Activated T-cell treated with anti-CD3 and anti-CD28 coated beads for 24 hours (primary cell): ENCODE data around the gene ATP2B1.

Source experiments
- DNase-seq: peaks from one replicate; pipeline ENCODE4 v3.0.0-alpha.2; 2020; ENCODE audit warnings: low read depth

Gene ATP2B1

DNA sequence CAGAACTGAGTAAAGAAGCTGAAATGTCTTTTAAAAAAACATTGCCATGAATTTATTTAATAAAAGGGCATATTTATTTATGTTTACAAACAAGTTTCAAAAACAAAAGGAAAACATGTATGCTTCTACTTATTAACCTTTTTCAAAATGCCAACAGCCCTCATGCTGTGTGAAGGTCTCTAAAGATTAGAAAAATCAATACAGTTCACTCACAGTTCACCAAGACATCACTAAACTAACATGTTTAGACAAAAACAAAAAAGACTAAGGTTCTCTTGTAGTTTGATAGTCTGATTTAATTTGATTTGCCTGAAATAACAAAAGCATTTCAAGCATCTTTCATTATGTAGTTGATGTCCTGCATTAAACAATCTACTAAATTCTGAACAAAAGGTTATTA lies 118.9 kb downstream of the ATP2B1 start:
- DNase-seq, result no peak

DNA sequence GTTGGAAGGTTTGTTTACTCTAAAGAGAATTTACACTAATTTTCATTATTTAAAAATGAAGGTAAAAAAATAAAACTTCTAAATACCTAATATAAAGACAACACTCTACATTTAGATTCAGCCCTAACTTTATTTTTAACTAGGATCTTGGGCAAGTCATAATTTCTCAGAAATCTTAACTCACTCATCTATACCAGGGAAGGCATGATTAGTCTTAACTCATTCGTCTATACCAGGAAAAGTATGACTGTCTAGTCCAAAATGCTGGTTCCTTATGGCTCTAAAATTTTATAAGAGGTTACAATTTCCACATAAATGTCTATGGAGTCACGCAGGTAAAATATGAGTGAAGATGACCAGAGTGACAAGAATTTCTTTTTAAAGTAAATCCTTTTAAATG lies 130.1 kb downstream of the ATP2B1 start:
- no peak for DNase-seq

DNA sequence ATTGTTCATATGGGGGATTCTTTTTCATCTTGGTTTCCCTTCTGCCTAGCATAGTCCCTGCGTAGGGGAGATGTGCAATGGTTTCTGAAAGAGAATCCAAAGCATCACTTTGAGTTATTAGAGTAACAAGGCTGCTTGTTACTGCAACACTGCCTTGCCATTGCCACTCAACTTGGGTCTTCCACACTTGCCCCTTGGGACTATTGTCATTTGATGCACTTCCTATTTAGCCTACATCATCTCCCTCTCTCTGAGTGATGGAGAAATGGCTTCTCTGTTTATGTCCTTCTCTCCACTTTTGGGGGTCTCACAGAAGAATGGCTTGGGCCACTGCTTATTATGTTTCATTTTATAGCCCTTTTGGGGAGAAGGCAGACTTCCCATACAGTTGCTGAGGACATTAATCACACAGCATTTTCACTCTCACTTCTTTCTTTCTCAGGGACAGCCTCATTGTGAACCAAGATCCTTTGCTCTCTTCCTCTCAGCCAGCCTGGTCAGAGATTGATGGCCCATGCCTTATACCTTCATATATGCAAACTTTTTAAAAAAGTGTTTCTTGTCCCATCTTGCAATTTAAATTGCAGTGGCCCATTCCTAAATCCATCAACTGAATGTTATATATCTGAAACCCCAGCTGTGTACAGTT lies 131.9 kb downstream of the ATP2B1 start:
- no peak for DNase-seq

GRCh38 chr12:89575374-89575773 lies 133.3 kb downstream of the ATP2B1 start:
- DNase-seq, result no peak

DNA sequence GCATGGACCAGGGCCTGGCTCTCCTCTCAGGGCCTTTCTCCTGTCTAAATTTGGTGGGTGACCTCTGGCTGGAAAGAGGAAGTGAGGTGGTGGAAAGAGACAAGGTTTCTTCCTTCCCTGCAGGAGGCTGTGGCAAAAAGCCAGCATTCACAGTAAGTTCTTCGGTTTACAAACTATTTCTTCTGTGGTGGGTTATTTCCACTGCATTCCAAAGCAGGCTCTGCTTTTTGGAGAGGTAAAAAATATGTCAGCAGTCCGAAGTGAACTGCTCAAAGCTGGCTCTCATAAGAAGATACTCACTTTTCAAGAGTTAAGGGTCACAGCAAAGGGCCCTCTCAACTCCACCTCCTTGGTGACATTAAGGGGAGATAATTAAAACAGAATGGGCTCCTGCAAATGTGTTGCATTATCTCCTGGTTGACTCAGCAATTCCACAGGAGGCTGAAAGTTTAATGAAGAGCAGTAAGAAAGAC lies 133.9 kb downstream of the ATP2B1 start:
- no peak for DNase-seq

GRCh38 chr12:89573051-89573810 lies 135.4 kb downstream of the ATP2B1 start:
- DNase-seq, result no peak

DNA sequence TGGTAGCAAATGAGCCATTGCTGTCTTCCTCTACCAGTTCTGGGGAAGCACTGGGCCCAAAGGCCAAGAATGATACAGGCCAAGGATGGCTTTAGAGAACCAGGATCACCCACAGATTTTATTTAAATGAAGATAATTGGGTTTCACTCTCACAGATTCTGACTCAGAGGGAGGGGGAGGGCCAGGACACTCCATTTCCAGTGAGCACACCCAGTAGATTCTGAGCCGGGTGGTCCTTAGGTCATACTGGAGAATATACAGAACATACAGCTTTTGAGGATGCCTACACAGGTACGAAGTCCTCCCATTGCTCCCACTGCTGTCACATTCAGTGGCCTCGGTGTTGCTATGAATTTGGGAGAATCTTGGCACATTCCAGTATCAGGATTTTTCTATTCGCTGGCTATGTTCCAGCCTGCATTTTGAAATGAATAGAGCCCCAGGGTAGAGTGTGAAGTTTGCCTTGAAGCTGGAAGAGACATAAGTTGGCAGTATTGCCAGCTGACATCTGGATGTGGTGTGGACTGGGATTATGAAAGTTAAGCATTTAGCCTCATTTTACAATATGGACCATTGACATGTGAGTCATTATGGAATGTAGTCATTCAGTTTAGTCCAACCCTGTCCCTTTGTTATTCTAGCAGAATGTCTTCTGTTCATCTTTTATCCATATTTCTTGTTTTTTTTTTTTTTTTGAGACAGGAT lies 137.0 kb downstream of the ATP2B1 start:
- no peak for DNase-seq

GRCh38 chr12:89568484-89568883 lies 140.2 kb downstream of the ATP2B1 start:
- no peak for DNase-seq

DNA sequence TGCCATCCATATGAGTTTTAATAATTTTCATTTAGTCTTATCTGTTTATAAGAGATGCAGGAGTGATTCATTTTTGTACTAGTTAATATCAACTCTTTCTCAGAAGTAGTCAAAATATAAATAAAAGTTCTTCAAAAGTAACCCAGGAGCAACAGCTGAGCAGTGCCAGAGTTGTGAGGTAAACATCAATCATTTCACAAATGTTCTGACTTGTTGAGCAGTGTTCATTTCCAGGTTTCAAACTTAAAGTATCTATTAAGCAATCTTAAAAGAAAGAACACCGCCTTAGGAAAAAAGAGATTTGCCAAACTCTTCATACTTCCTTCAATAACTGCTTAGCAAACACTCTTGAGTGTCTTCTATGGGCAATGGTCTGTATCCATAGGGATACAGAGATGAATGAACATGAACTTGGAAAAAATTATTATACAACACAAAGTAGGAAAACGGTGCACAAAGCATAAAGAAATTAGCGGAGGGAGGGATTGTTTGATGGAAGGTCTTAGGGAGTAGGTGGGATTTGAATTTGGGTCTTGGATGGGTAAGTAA lies 140.9 kb downstream of the ATP2B1 start:
- DNase-seq, result no peak

- no peak for DNase-seq
Measured at GRCh38 chr12:89566615-89567014, 142.0 kb downstream of the ATP2B1 start.

DNA sequence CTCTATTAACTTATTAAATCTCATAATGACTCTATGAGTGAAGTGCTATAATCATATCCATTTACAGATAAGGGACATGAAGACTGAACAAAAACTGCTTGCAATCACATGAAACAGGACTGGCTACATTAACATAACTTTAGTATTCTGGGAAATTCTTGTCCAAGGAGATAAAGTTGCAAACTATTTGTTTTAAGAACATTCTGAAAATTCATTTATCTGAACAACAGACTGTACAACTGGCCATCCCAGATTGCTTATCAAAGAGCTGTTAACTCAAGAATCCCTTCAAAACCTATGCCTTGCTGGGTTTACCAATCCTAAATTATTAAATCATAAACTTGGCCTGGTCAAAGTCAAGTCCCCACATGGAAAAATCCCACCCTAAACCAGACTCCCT lies 143.6 kb downstream of the ATP2B1 start:
- no peak for DNase-seq

- DNase-seq, result no peak
Measured at GRCh38 chr12:89559753-89560152, 148.9 kb downstream of the ATP2B1 start.

- DNase-seq, result no peak
Measured at GRCh38 chr12:89556976-89557375, 151.7 kb downstream of the ATP2B1 start.

- no peak for DNase-seq
Measured at GRCh38 chr12:89552376-89552775, 156.3 kb downstream of the ATP2B1 start.

DNA sequence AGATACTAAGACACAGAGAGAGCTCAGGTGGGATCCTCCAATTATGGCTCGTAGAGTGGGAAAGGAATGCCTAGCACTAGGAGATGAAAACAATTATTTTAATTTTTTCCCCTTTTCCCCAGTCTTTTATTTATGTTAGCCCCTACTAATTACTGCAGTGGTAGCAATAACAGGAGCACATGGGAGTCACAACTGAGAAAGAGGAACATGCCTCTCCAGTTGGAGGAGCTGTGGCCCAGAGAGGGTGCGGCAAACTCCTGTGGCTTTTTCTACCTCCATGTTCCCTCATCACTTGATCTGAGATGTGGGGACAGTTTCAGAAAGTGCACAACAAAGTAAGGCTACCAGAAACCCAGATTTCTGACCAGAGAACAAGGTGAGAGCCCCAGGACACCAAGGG lies 156.9 kb downstream of the ATP2B1 start:
- DNase-seq, result no peak

GRCh38 chr12:89547101-89547500 lies 161.5 kb downstream of the ATP2B1 start:
- DNase-seq, result no peak

- no peak for DNase-seq
Measured at GRCh38 chr12:89546151-89546550, 162.5 kb downstream of the ATP2B1 start.

DNA sequence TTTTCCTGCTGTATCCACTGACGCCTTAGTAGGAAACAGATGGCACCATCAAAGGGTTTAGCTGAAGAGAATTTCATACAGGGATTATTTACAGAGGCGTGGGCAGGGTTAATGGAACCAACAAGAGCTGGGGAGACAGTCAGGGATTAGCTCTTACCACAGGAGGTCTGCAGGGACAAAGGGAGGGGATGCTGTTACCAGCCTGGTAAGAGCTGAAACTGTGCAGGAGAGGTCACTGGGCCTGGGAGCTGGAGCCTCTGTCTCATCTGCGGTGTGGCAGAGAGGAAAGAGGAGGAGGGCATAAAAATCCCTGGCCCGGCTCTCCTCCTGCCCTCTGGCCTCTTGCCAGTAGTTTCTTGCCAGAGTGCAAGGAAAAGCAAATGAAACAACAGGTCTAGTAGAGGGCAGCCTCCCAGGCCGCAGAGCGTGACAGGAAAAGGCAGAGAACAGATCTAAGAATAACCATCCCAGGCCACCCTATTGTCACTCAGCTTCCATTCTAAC lies 163.9 kb downstream of the ATP2B1 start:
- no peak for DNase-seq

DNA sequence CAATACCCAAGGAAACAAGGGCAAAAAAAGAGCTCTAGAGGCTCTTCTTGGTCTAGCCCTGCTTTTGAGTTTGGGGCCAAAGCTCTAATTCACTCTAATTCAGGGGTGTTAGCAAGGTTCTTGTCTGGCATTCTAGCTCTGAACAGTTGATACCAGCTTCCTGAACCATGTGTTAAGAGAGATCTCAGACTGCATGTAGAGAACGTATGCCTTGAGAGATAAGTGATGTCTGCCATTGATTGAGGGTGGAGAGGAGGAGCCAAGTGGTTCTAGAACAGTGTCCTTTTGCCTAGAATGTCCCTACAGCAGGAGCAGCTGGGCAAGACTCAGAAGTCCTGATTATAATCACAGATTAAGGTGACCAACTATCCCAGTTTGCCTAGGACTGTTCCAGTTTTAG lies 164.6 kb downstream of the ATP2B1 start:
- no peak for DNase-seq

DNA sequence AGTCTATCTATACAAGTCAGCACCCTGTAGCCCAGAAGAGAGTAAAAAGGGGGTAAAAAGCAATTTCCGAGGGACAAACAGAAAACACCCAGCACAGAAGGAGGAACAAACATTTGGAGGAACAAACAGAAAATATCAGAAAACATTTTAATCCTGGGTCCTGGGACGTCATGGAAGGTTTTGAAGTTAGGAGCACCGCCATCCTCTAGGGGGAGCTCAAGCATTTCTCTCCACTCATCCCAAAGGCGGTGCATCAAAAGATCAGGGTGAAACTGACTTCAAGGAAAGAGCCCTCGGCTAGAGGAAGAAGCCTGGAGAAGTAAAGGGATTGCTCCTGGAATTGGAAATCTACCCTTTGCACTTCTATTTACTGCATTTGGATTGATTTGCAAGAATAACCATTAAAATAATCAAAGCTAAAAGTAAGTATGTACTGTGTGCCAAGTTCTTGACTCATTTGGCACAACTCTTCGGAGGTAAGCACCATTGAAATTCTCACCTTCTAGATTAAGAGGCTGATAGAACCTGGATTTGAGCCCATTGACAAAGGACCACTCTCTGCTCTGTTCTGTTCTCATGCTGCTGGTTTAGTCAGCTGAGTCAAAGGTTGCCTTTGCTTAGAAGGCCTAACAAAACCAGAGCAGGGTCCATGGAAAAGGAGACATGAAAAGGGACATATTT lies 165.6 kb downstream of the ATP2B1 start:
- peak; percentile 51 for DNase-seq

DNA sequence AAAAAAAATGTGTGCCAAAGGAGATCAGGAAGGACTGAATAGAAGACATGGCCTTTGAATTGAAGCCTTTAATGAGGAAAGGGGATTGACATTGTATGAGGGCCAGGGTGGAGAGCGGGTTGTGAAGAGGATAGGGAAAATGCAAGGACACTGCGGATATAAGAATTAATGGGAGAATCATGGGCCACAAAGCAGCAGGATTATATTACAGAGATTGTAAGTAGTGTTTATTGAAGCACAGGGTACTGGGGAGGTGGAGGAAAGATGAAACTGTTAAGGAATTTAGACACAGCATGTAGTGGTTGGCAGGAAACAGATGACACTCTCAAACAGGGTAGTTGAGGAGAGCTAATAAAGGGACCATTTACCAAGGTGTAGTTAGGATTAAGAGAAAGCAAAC lies 166.4 kb downstream of the ATP2B1 start:
- DNase-seq, result no peak

GRCh38 chr12:89540586-89540985 lies 168.1 kb downstream of the ATP2B1 start:
- DNase-seq, result no peak
